ENCODE measurements around the gene UBL4A. TPM values are rescaled to one million over a fixed set of nuclear protein-coding genes. Genes with fewer than 3 reads are reported as not detected.

UBL4A gene
- total and polyA plus RNA-seq, 9 of the 15 experiments (the other 6 are each of a cell fraction or from before 2014, with no cell fraction given), result 15.2 to 140 (median 100) TPM

DNA sequence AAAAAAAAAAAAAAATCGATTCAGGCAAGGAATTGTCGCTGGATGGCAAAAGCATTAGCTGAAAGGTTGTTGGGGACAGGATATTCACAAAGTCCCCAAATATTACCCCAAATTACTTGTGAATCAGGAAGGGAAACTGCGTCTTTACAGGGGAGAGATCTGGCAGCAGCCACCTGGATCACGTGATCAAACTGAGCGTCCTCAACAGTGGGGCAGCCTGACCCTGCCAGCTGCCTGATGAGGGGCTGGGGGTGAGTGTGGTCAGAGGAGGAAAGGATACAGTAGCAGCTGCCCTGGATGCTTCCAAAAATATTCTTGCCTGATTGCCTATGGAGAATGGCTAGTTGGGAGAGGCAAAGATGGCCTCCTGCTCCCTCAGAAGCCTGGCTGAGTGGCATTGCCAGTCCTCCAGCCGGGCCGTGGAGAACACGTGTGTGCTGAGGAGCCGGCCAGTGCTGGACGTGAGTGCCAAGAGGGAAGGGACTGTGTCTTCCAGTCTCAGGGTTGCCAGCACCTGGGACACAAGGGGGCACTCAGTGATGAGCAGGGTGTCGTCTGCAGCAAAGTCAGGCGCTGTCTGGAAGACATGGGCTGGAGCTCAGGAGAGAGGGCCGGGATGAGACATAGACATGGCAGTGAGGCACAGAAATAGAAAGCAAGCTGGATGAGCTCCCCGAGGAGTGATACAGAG is 4.4 kb downstream of the UBL4A start:
- no TSS peak for BruUV-seq (replicated peaks)
- no peaks in the 10 kb centered on the region for H3K27me3 ChIP-seq (ENCODE audit: control insufficient read depth in 2 of 2, insufficient read depth in 2 of 2, low read length in 2 of 2)
- no peak overlapping the region for H3K4me2 ChIP-seq (ENCODE audit: insufficient read depth, low read length)
- no peaks in the 10 kb centered on the region for H3K9me3 ChIP-seq (replicated peaks; ENCODE audit: control insufficient read depth, insufficient read depth, low read depth, low read length)
- WGBS (ENCODE audit: insufficient coverage, low coverage, missing lambda C conversion rate), result 73% methylated on average over 11 of the region's 14 CpGs
- ATAC-seq (no peak), DNase-seq (ENCODE audit: extremely low read depth in 1 of 4, low spot score in 3 of 4) (no peak), FAIRE-seq (no peak)
- peaks cover 49% of the 10 kb centered on the region for H3K79me2 ChIP-seq (ENCODE audit: control insufficient read depth, insufficient read depth, low read length)
- peak; percentile 56; the same call in 1 of the 2 replicates for TF ChIP-seq RAD51 (IDR thresholded peaks at IDR 0.05; ENCODE audit: borderline replicate concordance, low read depth)
- TF ChIP-seq, protein P1, sequence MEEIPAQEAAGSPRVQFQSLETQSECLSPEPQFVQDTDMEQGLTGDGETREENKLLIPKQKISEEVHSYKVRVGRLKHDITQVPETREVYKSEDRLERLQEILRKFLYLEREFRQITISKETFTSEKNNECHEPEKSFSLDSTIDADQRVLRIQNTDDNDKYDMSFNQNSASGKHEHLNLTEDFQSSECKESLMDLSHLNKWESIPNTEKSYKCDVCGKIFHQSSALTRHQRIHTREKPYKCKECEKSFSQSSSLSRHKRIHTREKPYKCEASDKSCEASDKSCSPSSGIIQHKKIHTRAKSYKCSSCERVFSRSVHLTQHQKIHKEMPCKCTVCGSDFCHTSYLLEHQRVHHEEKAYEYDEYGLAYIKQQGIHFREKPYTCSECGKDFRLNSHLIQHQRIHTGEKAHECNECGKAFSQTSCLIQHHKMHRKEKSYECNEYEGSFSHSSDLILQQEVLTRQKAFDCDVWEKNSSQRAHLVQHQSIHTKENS (CRISPR knock-in tag; IDR thresholded peaks at IDR 0.05), result no peak
- TF ChIP-seq, protein P2, sequence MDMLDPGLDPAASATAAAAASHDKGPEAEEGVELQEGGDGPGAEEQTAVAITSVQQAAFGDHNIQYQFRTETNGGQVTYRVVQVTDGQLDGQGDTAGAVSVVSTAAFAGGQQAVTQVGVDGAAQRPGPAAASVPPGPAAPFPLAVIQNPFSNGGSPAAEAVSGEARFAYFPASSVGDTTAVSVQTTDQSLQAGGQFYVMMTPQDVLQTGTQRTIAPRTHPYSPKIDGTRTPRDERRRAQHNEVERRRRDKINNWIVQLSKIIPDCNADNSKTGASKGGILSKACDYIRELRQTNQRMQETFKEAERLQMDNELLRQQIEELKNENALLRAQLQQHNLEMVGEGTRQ (CRISPR knock-in tag; IDR thresholded peaks at IDR 0.05), result 0 out of 2 replicates have a peak, but pooled peaks have one; percentile 7
- H3K9me1 ChIP-seq (ENCODE audit: control insufficient read depth, insufficient read depth, low read length), result no peaks in the 10 kb centered on the region
- no peaks in the 10 kb centered on the region for H4K20me1 ChIP-seq (replicated peaks; ENCODE audit: control insufficient read depth, insufficient read depth, low read length)
- peaks cover 52 to 76% of the 10 kb centered on the region in 2 experiments for H3K4me1 ChIP-seq (replicated peaks in 1 of 2; ENCODE audit: control insufficient read depth in 2 of 2, insufficient read depth in 2 of 2, low read length in 2 of 2)
- CTCF ChIA-PET (ENCODE audit: low intra/inter-chr PET ratio), result no interaction called here
- intact Hi-C loops (cut with micrococcal nuclease) (loop anchor here (5.0 kb wide), 1 partner anchor 35 kb away; the partner anchor contains the start of gene FAM3A), in situ Hi-C loops (cut with MboI) (no loop called here)
- no peak overlapping the region for H3K4me3 ChIP-seq
- H3K36me3 ChIP-seq (ENCODE audit: control insufficient read depth, insufficient read depth, low read length), result peaks cover 31% of the 10 kb centered on the region
- POLR2A ChIA-PET, result interaction anchor here (0.6 to 1.7 kb wide), 5 partner anchors 8 to 174 kb away, joined by 3 to 7 read pairs (median 4); partner anchors contain the start of gene SLC10A3
- 0 out of 2 replicates have a peak overlapping the region, but pooled peaks have one; percentile 26 for H2AFZ ChIP-seq (ENCODE audit: low read depth, low read length)
- H3K9ac ChIP-seq (ENCODE audit: insufficient read depth in 1 of 2, low read depth in 2 of 2, low read length in 2 of 2), result peak overlapping the region in 1 of 2 experiments; percentile 88; a peak in 2 of 4 replicates
- peak overlapping the region; percentile 87; the same call in 2 of the 3 replicates for H3K27ac ChIP-seq (ENCODE audit: extremely low read depth, low read depth, low read length)
